IPS-18a (cell line): ENCODE results near the gene SMG5.

ENCODE experiments used
- H3K27ac ChIP-seq: one replicate; pipeline ENCODE4 v1.5.1; 2013; ENCODE audit warnings: low read length
- H3K27me3 ChIP-seq: one replicate; pipeline ENCODE4 v1.6.1; 2013; ENCODE audit warnings: mild to moderate bottlenecking, low read length; ENCODE audit not compliant: control insufficient read depth, insufficient read depth
- H3K36me3 ChIP-seq: one replicate; pipeline ENCODE4 v1.6.1; 2013; ENCODE audit warnings: low read depth, low read length; ENCODE audit not compliant: control insufficient read depth
- H3K4me1 ChIP-seq: one replicate; pipeline ENCODE4 v1.6.1; 2013; ENCODE audit warnings: low read depth, low read length; ENCODE audit not compliant: control insufficient read depth
- H3K4me3 ChIP-seq: one replicate; pipeline ENCODE4 v1.5.1; 2013; ENCODE audit warnings: low read length
- H3K9ac ChIP-seq: one replicate; pipeline ENCODE4 v1.6.1; 2013; ENCODE audit warnings: mild to moderate bottlenecking, low read length, moderate library complexity
- H3K9me3 ChIP-seq: one replicate; pipeline ENCODE4 v1.6.1; 2013; ENCODE audit warnings: low read depth, low read length; ENCODE audit not compliant: control insufficient read depth

SMG5 gene

DNA sequence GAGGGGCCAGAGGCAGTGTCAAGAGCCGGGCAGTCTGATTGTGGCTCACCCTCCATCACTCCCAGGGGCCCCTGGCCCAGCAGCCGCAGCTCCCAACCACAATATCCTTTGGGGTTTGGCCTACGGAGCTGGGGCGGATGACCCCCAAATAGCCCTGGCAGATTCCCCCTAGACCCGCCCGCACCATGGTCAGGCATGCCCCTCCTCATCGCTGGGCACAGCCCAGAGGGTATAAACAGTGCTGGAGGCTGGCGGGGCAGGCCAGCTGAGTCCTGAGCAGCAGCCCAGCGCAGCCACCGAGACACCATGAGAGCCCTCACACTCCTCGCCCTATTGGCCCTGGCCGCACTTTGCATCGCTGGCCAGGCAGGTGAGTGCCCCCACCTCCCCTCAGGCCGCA lies 40.7 kb downstream of the SMG5 start, which contains the start of gene BGLAP:
Gene BGLAP, plus strand, starts transcription at position 259 of the 400 bp plus-strand sequence. Its CDS starts 48 bp downstream, at position 307.
- H3K4me3 ChIP-seq, result no peak within 1 kb of the TSS
- no peaks in the 10 kb centered on the region for H3K27me3 ChIP-seq
- H3K9me3 ChIP-seq, result no peaks in the 10 kb centered on the region
- H3K36me3 ChIP-seq, result peaks cover 20% of the 10 kb centered on the region
- H3K9ac ChIP-seq, result no peak within 1 kb of the TSS
- no peaks in the 10 kb centered on the region for H3K4me1 ChIP-seq
- no peak within 1 kb of the TSS for H3K27ac ChIP-seq

DNA sequence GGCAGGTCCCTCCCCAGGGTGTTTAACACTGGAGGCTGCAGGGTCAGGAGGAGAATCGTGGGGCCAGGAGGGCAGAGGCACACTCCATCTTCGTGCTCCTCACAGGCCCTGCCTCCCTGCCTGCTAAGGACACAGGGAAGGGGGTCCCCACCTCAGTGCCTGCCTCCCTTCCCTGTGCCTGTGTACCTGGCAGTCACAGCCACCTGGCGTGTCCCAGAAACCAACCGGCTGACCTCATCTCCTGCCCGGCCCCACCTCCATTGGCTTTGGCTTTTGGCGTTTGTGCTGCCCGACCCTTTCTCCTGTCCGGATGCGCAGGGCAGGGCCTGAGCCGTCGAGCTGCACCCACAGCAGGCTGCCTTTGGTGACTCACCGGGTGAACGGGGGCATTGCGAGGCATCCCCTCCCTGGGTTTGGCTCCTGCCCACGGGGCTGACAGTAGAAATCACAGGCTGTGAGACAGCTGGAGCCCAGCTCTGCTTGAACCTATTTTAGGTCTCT lies 41.3 kb downstream of the SMG5 start:
- H3K9me3 ChIP-seq, result no peaks in the 10 kb centered on the region
- H3K4me3 ChIP-seq, result no peak overlapping the region
- H3K9ac ChIP-seq, result no peak overlapping the region
- peaks cover 25% of the 10 kb centered on the region for H3K36me3 ChIP-seq
- H3K27me3 ChIP-seq, result no peaks in the 10 kb centered on the region
- no peak overlapping the region for H3K27ac ChIP-seq
- H3K4me1 ChIP-seq, result no peaks in the 10 kb centered on the region

DNA sequence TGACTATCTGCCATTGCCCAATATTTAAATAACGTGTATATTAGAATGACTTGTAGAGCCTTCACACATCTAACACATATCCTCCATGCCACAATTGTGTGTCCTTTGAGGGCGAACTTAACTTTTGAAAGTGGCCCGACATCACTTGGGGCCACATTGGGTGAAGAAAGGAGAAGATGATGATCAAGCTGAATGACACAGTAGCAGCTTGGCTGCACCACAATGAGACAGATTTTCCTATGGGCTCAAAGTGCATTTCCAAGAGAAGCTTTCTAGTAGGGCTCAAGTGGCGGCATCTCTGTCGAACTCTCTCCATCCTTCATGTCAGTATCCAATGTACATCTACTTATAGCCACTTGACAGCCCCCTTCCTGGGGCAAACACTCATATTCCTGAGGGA lies 44.4 kb downstream of the SMG5 start:
- no peak overlapping the region for H3K9ac ChIP-seq
- no peak overlapping the region for H3K4me3 ChIP-seq
- peaks cover 43% of the 10 kb centered on the region for H3K36me3 ChIP-seq
- H3K4me1 ChIP-seq, result no peaks in the 10 kb centered on the region
- H3K9me3 ChIP-seq, result no peaks in the 10 kb centered on the region
- no peak overlapping the region for H3K27ac ChIP-seq
- no peaks in the 10 kb centered on the region for H3K27me3 ChIP-seq

DNA sequence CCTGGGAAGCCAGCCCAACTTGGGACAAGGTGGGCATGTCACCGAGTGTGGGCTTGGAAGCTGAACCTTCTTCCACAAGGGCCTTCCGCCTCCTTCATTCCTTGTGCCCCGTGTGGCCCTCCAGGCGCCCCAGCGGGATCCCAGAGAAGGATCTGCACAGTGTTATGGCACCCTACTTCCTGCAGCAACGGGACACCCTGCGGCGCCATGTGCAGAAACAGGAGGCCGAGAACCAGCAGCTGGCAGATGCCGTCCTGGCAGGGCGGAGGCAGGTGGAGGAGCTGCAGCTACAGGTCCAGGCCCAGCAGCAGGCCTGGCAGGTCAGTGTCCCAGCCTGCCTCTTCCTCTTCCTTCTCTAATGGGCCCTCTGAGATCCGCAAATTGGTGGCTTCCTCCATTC lies 46.5 kb downstream of the SMG5 start:
- H3K36me3 ChIP-seq, result peaks cover 45% of the 10 kb centered on the region
- H3K9me3 ChIP-seq, result no peaks in the 10 kb centered on the region
- no peak overlapping the region for H3K27ac ChIP-seq
- H3K4me3 ChIP-seq, result no peak overlapping the region
- no peak overlapping the region for H3K9ac ChIP-seq
- no peaks in the 10 kb centered on the region for H3K27me3 ChIP-seq
- no peaks in the 10 kb centered on the region for H3K4me1 ChIP-seq

DNA sequence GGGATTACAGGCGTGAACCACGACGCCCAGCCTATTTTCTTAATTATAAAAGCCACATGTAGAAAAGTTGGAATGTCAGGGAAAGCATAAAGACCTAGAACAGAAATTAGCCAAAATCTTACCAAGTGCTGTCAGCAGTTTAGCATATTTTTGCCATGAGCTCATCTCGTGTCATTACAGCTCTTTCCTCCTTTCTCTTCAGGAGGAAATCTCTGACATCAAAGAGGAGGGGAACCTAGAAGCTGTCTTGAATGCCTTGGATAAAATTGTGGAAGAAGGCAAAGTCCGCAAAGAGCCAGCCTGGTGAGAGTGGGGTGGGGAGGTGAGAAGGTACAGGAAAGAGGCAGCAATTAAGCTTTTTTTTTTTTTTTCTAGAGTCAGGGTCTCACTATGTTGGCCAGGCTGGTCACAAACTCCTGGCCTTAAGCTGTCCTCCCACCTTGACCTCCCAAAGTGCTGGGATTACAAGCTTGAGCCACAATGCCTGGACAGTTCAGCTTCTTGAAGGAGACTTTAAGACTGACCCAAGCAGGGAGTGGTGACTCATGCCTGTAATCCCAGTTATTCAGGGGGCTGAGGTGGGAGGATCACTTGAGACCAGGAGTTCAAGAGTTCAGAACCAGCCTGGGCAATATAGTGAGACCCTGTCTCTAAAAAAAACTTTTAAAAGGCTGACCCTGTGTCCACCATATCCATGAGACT lies 49.0 kb downstream of the SMG5 start:
- H3K27ac ChIP-seq, result no peak overlapping the region
- no peaks in the 10 kb centered on the region for H3K27me3 ChIP-seq
- no peak overlapping the region for H3K4me3 ChIP-seq
- no peak overlapping the region for H3K9ac ChIP-seq
- no peaks in the 10 kb centered on the region for H3K9me3 ChIP-seq
- H3K4me1 ChIP-seq, result no peaks in the 10 kb centered on the region
- H3K36me3 ChIP-seq, result peaks cover 40% of the 10 kb centered on the region

DNA sequence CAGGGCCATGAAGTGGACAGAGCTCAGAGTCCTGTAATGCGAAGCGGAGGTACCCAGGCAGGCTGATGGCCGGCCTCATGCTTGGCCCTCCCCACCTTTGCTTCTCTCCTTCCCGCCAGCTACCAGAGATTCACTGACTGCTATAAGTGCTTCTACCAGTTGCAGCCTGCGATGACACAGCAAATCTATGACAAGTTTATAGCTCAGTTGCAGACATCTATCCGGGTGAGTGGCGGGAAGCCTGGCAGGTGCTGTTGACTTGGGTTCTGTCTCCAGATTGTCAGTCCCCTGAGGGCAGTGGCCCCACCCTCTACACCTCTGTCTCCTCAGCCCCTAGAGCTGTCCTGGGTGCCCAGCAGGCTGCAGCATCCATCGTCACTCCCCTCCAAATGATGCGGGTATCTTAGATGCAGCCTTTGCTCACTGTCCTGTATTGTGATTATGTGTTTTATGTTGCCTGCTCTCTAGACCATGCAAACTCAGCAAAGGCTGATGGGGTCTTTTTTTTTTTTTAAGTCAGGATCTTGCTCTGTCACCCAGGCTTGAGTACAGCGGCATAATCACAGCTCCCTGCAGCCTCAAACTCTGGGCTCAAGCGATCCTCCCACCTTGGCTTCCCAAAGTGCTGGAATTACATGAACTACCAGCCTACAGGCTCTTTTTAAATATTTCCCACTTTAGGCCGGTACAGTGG lies 50.3 kb downstream of the SMG5 start:
- Histone ChIP-seq H3K4me1 (no peaks in the 10 kb centered on the region), H3K4me3 (no peak overlapping the region), H3K36me3 (peaks cover 34% of the 10 kb centered on the region), H3K9me3 (no peaks in the 10 kb centered on the region), H3K9ac (no peak overlapping the region), H3K27ac (no peak overlapping the region), H3K27me3 (no peaks in the 10 kb centered on the region)

DNA sequence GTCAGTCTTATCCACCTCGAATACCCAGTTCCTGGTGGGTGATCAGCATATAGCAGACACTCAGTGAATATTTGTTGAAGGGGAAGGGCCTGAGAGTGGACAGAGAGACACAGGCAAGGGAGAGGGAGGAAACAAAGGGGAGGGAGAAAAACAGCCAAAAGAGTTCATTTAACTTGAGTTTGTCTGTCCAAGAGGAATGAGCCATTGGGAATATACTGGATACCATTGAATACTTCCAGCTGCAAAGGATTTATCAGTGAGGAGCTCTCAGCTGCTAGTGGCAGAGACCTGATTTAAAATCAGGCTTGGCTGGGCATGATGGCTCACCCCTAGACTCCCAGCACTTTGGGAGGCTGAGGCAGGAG lies 52.2 kb downstream of the SMG5 start:
- H3K36me3 ChIP-seq, result peaks cover 25% of the 10 kb centered on the region
- H3K27me3 ChIP-seq, result no peaks in the 10 kb centered on the region
- no peaks in the 10 kb centered on the region for H3K4me1 ChIP-seq
- no peaks in the 10 kb centered on the region for H3K9me3 ChIP-seq
- no peak overlapping the region for H3K4me3 ChIP-seq
- H3K9ac ChIP-seq, result no peak overlapping the region
- no peak overlapping the region for H3K27ac ChIP-seq

DNA sequence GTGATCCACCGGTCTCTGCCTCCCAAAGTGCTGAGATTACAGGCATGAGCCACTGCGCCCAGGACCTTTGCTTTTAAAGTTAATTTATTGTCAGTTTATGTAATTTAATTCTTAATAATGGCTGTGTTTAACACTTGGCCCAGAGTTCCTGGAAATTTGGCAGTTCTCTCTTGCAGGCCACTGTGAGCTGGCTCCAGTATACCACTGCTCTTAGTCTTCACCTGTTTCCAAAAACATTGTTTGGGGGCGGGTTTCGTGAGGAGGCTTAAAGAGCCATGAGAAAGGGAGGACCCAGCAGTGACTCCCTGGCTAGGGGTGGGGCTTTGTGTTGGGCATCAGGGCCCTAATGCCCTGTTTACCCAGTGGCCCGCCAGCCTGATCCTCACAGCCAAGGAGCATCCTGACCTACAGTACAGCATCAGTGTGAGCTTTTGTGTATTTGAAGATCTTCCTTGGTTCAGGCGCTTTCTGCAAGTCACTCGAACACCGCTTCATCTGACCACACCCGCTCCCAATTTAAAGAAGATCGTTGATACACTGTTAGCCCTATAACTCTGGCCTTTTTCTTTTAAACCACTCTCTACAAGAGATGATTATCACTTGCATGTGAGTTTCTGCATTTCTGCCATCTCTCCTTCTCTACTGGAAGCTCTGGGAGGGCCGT lies 52.7 kb downstream of the SMG5 start:
- no peaks in the 10 kb centered on the region for H3K27me3 ChIP-seq
- H3K27ac ChIP-seq, result no peak overlapping the region
- H3K9me3 ChIP-seq, result no peaks in the 10 kb centered on the region
- H3K36me3 ChIP-seq, result peaks cover 25% of the 10 kb centered on the region
- no peak overlapping the region for H3K4me3 ChIP-seq
- H3K4me1 ChIP-seq, result no peaks in the 10 kb centered on the region
- no peak overlapping the region for H3K9ac ChIP-seq

DNA sequence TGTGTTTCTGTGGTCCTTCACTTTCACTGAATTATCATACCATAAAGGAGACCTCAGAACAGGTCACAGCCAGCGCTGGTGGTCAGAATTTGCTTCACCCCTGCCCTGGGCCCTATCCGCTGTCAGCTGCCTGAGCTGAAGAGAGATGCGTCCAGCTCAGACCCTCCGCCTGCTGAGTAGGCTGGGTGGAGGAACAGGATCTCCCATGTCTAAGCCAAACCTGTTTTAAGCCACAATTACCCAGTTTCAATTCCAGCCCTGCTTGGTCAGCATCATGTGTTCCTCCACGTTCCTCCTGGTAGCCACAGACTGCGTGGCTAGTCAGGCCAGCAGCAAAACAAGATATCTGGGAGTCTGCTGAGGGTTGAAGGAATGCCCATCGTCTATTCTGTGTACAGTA lies 54.1 kb downstream of the SMG5 start:
- no peaks in the 10 kb centered on the region for H3K27me3 ChIP-seq
- H3K4me1 ChIP-seq, result no peaks in the 10 kb centered on the region
- H3K9ac ChIP-seq, result no peak overlapping the region
- no peaks in the 10 kb centered on the region for H3K9me3 ChIP-seq
- H3K36me3 ChIP-seq, result peaks cover 22% of the 10 kb centered on the region
- H3K27ac ChIP-seq, result no peak overlapping the region
- H3K4me3 ChIP-seq, result no peak overlapping the region

DNA sequence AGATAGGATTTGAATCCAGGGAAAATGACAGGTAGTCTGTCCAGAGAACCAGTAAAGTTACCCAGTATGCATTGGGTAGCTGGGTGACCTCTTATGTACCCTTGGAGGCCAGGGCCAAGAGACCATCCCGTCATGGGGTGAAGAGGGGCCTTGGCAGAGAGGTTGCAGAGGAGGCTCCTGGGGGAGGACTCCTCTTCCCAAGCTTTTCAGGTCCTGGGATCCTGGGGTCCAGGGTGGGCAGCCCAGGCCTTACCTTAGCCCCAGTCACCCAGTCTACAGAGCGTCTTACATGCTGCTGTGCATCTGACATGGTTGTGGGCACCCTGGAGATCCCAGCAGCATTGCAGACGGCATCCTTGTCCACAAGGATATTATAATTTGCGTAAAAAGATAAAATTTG lies 55.8 kb downstream of the SMG5 start:
- no peaks in the 10 kb centered on the region for H3K4me1 ChIP-seq
- no peak overlapping the region for H3K27ac ChIP-seq
- no peak overlapping the region for H3K4me3 ChIP-seq
- H3K36me3 ChIP-seq, result peaks cover 32% of the 10 kb centered on the region
- no peaks in the 10 kb centered on the region for H3K9me3 ChIP-seq
- no peaks in the 10 kb centered on the region for H3K27me3 ChIP-seq
- no peak overlapping the region for H3K9ac ChIP-seq

DNA sequence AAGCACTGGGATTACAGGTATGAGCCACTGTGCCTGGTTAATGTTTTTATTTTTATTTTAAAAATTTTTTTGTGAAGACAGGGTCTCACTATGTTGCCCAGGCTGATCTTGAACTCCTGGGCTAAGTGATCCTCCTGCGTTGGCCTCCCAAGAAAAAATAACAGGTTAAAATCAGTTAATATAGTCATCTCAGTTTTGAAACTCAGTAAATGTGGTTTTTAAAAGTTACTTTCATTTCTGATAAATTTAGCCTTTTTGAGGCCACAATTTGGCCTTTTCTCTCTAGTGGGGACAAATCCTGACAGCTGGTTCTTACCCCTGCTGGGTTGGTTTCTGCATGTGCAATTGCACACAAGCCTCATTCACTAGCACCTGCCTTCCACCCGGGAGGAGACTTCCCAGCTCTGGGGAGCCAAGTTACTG lies 56.5 kb downstream of the SMG5 start:
- H3K36me3 ChIP-seq, result peaks cover 38% of the 10 kb centered on the region
- H3K27me3 ChIP-seq, result no peaks in the 10 kb centered on the region
- H3K4me3 ChIP-seq, result no peak overlapping the region
- H3K4me1 ChIP-seq, result no peaks in the 10 kb centered on the region
- H3K27ac ChIP-seq, result no peak overlapping the region
- no peak overlapping the region for H3K9ac ChIP-seq
- no peaks in the 10 kb centered on the region for H3K9me3 ChIP-seq
